HPDE6-E6E7 (cell line): ENCODE results near the gene CASKIN2.
A peak's percentile ranks its signal among the peaks of the same experiment; 100 is the strongest.
"Not testable (repeated sequence)": the region's sequence is repeated elsewhere in the genome, so short reads cannot be mapped to it uniquely, and the experiment has no call there.

Experiments
- DNase-seq: peaks from one replicate; pipeline ENCODE4 v3.0.0; 2011; ENCODE audit warnings: missing footprints; ENCODE audit errors: extremely low spot score

CASKIN2 gene

DNA sequence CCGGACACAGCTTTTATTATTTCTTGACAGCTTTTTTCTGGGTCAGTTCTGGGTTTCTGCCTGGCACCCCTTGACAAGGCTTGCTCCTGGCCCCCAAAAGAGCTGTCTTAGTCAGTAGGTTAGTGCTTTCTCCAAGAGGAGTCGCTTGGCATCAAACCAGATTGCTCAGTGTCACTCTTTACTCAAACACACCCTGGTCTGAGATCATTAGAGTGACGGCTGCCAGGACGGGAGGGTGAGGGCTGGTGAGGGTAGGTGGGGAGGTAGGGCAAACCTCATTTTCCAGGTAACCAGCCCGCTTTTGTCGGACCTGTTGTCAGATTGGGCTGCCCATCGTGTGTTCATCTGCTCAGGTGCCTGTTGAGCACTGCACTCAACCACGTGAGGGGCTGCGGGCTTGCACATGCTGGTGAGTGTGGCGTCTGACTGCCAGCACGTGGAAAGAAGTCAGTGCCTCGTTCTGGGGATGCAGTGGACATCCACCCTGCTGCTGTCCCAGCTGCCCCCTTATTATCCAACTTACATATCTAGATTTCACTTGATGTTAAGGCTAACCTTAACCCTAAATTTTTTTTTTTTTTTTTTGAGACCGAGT lies 46.5 kb downstream of the CASKIN2 start:
- no peak for DNase-seq

DNA sequence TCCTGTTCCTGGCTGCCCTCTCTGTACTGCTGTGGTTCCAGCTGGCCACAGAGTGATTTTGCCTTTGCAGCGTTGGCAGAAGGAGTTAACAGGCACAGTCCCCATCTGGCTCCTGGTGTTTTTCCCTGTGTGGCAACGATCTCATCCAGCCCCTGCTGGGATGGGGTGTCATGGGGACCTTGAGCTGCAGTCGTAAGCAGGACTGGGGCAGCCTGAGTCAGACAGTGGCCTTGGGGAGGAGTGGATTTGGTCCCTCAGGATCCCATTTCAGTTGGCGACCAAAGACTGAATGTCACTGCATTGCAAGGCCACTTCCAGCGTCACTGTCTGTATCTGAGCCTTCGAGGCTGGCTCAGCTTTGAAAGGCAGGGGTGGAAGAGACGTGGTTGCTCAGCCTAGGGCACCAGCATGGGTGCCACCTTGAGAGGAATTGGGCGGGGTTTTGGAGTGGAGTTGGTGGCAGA lies 47.0 kb downstream of the CASKIN2 start:
- DNase-seq, result no peak

DNA sequence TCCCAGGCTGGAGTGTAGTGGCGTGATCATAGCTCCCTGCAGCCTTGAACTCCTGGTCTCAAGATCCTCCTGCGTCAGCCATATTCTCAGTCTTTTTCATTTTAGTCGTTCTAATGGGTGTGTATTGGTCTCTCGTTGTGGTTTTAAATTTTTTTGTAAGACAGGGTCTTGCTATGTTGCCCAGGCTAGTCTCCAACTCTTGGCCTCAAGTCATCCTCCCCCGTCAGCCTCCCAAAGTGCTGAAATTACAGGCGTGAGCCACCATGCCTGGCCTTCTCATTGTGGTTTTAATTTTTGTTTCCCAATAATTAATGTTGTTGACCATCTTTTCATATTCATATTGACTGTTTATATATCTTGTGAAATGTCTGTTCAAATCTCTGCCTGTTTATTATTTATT lies 50.3 kb downstream of the CASKIN2 start:
- no peak for DNase-seq

DNA sequence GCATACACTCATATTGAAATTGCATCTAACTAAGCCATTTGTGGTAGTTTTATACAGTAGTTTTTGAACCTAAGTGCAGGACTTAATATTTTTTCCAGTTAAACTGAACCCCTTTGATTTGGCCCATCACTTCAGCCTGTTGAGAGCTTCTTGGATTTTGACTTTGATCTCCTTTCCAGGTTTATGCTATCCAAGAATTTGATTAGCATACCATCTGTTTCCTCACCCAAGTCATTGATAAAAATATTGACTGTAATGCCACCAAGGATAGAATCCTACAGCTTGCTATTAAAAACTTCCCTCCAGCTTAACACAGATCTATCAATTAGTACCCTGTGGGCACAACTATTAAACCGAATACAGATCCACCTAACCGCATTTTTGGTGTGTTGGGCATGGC lies 51.7 kb downstream of the CASKIN2 start:
- DNase-seq, result no peak

DNA sequence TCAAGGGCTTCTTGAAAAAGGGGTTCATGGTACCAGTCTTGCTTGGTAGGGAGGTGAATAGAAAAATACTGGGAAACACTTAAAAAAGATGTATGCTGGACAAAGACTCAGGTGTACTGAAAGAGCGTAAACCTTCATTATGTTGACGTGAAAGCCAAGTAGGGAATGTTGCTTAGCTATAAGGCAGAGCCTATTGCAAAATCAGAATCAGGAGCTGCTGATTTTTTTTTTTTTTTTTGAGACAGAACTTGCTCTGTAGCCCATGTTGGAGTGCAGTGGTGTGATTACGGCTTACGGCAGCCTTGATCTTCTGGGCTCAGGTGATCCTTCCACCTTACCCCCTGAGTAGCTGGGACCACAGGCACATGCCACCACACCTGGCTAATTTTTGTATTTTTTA lies 55.0 kb downstream of the CASKIN2 start:
- DNase-seq, result no peak

DNA sequence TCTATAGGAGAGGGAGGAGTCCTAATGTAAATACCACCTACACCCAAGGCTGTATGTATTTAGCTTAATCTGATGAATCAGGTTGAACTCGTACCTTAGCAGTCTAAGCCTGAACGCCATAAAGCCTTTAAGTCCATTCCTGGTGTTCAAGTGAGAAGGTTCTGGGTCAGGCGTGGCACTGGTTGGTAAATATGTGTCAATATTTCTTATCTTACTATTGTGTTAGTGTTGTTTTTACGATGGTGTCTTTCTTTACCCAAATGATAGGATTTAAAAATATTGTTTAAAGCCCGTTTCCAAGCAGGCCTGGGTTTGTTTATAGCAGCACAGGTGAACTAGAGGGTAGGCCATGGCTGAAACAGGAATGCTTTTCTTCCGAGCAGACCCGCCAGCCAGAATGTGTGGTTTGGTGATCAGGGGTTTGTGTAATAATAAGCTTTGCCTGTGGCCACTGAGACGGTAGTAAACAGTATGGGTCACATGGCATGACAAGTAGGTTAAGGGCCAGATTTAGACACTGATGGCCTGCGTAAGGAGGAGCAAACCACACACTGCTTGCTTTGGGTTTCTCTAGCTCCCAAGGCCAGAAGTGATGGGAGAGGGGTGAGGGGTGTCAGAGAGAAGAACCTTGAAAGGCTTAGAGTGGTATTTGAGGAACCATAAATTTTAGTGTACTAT lies 55.6 kb downstream of the CASKIN2 start:
- DNase-seq, result no peak

DNA sequence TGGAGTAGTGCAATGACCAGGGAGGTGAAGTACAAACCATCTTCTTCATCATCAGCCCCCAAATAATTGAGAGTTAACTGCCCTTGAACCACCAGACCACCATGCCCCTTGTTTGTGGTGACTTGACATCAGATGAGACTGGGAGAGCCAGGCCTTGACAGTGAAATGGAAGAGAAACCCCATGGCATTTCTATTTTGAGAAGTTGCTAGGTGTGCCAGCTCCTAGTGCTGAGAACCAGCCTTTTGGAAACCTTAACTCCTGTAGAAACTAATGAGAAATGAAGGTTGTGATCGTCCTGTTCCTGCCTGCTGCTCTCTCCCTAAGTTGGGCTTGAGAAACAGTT lies 56.1 kb downstream of the CASKIN2 start:
- no peak for DNase-seq

DNA sequence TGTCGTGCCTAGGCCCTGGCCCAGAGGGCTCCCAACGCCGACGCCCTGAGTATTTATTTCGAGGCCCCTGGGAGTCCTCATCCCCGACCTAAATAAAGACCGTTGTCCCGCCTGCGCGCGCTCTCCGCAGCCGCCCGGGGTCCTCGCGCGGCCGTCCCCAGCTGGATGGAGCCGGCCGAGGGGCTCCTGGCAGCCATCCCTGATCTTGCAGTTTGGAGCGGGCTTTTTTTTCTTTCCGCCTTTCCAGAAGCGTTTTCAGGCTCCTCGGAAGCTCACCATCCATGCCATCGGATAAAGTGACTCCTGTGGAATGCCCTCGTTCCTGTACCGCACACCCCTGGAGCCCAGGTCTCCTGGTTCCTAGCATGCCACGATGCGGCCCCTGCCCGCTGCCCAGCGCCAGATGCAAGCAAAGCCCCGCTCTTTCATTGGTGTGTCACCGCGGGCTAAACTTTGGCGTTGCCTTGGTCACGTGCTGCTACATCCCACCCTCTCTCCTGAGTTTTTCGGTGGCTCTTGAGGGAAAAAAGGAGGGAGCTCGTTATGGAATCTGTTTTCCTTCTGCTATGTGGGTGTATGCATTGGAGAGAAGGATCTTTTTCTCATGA lies 58.2 kb downstream of the CASKIN2 start:
- DNase-seq, result no peak

DNA sequence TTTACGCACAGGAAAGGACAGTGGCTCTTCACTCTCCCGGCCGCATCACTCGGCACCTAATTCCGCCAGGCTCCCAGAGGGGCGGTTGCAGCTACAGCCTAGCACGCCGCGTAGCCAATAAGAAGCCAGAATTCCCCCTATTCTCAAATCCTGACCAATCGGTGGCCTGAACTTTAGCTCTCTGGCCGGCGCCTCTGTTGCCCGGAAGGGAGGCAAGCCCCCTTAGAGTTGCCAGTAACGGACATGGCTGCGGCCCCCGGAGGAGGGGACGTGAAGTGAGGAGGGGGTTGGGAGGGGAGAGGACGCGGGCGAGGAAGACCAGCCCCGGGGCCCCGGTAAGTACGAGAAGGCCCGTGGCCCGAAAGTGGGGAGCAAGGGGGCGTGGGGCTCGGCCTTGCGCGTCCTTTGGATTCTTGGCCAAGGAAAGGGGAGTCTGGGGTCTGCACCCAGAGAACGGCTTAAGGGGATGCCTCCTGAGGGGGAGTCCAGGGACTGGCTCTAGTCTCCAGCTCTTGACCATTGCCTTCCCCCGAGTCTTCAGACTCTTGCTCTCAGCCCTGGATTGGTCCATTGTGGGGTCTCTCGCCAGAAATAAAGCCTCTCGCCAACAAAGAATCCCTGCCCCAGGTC lies 58.8 kb downstream of the CASKIN2 start, which contains the start of gene TMEM94:
Gene TMEM94, plus strand, starts transcription at position 219 of the 630 bp plus-strand sequence. CDS start 15,271 bp downstream, outside the sequence.
- peak; percentile 92 for DNase-seq

DNA sequence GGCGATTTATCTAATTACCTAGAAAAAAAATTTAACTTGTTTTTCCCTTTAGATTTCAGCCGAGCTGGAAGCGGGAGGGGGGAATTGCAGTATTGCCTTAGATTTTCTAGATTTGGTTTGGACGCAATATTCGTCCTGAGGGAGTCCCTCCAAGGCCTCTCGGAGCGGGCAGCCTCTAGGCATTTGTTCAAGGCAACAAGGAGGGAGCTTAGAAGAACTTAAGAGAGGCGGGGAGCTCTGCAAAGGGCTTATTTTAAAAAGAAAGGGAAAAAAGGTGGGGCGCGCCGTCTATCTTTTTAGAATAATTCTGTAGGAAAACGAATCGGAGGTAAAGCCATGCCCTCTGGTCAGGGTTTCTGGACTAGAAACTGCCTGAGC lies 59.3 kb downstream of the CASKIN2 start:
- DNase-seq, result no peak

DNA sequence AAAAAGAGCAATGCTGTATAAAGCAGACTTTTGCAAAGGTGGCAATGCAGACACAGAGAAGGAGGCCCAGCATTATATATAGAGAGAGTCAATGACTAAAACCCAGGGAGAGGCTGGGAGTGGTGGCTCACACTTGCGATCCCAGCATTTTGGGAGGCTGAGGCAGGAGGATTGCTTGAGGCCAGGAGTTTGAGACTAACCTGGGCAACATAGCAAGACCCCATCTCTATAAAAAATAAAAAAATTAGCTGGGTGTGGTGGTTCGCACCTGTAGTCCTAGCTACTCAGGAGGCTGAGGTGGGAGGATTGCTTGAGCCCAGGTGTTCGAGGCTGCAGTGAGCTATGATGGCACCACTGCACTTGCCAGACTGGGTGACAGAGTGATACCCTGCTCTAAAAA lies 60.7 kb downstream of the CASKIN2 start:
- not testable (repeated sequence) for DNase-seq

DNA sequence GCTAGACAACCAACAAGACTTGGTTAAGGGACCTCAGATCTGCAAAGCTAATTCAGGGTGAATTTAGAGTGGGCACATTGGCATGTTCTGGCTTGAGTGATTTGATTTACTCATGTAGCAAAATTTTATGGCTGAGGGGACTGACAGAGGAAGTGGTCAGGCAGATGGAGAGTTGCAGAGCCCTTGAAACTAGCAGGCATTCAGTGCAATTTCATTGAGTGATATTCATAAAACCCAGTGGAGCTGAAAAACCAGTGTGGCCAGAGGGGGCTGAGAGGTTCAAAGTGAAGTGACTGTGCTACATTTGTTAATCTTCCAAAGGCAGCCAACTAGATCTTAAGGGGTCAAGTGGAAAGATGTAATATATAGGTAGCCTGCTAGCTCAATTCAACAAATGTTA lies 61.1 kb downstream of the CASKIN2 start:
- DNase-seq, result no peak

DNA sequence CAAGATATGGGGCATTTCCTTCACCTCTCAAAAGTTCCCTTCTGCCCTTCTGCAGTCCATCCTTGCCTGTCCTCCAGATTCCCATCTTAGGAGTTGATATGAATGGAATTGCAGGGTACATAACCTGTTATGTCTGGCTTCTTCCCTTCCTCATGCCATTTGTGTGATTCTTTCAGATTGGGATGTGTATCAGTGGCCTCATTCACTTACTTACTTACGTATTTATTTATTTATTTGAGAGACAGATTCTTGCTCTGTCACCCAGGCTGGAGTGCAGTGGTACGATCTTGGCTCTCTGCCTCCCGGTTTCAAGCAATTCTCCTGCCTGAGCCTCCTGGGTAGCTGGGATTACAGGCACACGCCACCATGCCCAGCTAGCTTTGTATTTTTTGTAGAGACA lies 65.1 kb downstream of the CASKIN2 start:
- no peak for DNase-seq
